Thyroid gland (tissue), 4 donors: ENCODE results near the gene CCND3.

Experiments
- CTCF ChIP-seq, 6 experiments: fragments of 200-600 bp in 3 of 6; fragments of 450-650 bp in 3 of 6; sonication (generic) in 3 of 6; IDR thresholded peaks; one replicate each; pipeline ENCODE4 v1.5.1; 2016 to 2019; ENCODE audit warnings: antibody characterized with exemption in 6 of 6, mild to moderate bottlenecking in 2 of 6, inconsistent platforms in 1 of 6, moderate library complexity in 1 of 6
- POLR2A ChIP-seq, 2 donors: fragments of 450-650 bp; IDR thresholded peaks; one replicate each; pipeline ENCODE4 v1.6.1; 2017; ENCODE audit warnings: antibody characterized with exemption in 2 of 2, mild to moderate bottlenecking in 2 of 2, moderate library complexity in 1 of 2

- no peak for TF ChIP-seq CTCF (IDR thresholded peaks at IDR 0.05)
- TF ChIP-seq POLR2A (IDR thresholded peaks at IDR 0.05), result no peak
These were observed 3.6 kb downstream of the CCND3 start for GRCh38 chr6:41937861-41938574.
